Bronchial epithelial cell (primary cell): ENCODE results near the gene DSCAML1. TPM values are rescaled to one million over a fixed set of nuclear protein-coding genes. Genes with fewer than 3 reads are reported as not detected.

ENCODE experiments used
- DNase-seq: peaks from one replicate; pipeline ENCODE4 v3.0.0-alpha.2; 2010; ENCODE audit warnings: low read depth
- FAIRE-seq: peaks from 2 replicates; lab custom pipeline; 2011; peaks lifted over from hg19 to GRCh38; lab: Jason Lieb, UNC
- H3K27me3 ChIP-seq: 2 replicates; pipeline ENCODE4 v1.5.1; 2011; ENCODE audit warnings: low read length; ENCODE audit not compliant: control insufficient read depth, insufficient read depth
- H3K36me3 ChIP-seq: 2 replicates; pipeline ENCODE4 v1.5.1; 2011; ENCODE audit warnings: low read length; ENCODE audit not compliant: control insufficient read depth, insufficient read depth
- H3K4me3 ChIP-seq: 2 replicates; pipeline ENCODE4 v1.5.1; 2011; ENCODE audit warnings: mild to moderate bottlenecking, low read depth, low read length, control low read depth
- total RNA-seq: library from RNA; depleted of rRNA; stranded (reverse); fragments of >200 nt; gene quantifications from 2 replicates; pipeline ENCODE4 v1.2.1, GENCODE V29; 2014
- TF ChIP-seq, protein P1 (sequence below): IDR thresholded peaks from 2 replicates; pipeline ENCODE4 v1.5.1; 2011; ENCODE audit warnings: mild to moderate bottlenecking, moderate library complexity, low read length, control low read depth, inconsistent platforms; ENCODE audit not compliant: insufficient read depth, severe bottlenecking

Gene DSCAML1
- total RNA-seq, 1 donor from 2014 or later, result under 0.01 TPM

- FAIRE-seq, result peak; percentile 94
- Histone ChIP-seq H3K4me3 (no peak overlapping the region), H3K27me3 (peaks cover 5% of the 10 kb centered on the region), H3K36me3 (no peaks in the 10 kb centered on the region)
- TF ChIP-seq, protein P1, sequence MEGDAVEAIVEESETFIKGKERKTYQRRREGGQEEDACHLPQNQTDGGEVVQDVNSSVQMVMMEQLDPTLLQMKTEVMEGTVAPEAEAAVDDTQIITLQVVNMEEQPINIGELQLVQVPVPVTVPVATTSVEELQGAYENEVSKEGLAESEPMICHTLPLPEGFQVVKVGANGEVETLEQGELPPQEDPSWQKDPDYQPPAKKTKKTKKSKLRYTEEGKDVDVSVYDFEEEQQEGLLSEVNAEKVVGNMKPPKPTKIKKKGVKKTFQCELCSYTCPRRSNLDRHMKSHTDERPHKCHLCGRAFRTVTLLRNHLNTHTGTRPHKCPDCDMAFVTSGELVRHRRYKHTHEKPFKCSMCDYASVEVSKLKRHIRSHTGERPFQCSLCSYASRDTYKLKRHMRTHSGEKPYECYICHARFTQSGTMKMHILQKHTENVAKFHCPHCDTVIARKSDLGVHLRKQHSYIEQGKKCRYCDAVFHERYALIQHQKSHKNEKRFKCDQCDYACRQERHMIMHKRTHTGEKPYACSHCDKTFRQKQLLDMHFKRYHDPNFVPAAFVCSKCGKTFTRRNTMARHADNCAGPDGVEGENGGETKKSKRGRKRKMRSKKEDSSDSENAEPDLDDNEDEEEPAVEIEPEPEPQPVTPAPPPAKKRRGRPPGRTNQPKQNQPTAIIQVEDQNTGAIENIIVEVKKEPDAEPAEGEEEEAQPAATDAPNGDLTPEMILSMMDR, result no peak
- DNase-seq, result no peak
Observed at GRCh38 chr11:117840881-117841550, 44.0 kb upstream of the DSCAML1 start.

- FAIRE-seq (no peak), DNase-seq (no peak)
- Histone ChIP-seq H3K27me3 (peaks cover 5% of the 10 kb centered on the region), H3K4me3 (no peak overlapping the region), H3K36me3 (no peaks in the 10 kb centered on the region)
- TF ChIP-seq, protein P1, result no peak
Observed at GRCh38 chr11:117839936-117840813, 43.2 kb upstream of the DSCAML1 start.

DNA sequence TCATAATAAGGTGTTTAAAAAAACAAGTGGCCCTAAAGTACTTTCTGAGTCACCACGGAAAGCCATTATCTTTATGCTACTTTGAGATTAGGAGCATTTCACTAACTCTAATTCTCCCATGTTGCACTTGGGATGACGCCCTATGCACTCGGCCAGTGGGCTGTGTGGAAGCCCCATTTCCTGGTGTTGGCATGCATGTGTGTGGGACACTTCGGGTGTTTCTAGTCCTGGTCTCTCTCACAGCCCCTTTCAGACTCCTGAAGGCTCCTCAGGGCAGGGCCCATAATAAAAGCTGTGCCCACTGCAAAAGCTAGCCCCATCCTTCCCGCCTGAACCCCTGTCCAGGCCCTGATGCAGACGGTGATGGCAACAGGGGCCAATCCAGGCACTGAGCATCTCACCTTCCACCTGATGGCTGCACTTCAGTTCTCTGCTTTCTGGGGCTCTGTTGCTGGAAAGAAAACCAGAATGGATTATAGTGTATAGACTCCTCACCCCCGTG, 42.4 kb upstream of the DSCAML1 start:
- no peak for FAIRE-seq
- Histone ChIP-seq H3K27me3 (peaks cover 5% of the 10 kb centered on the region), H3K4me3 (no peak overlapping the region), H3K36me3 (no peaks in the 10 kb centered on the region)
- TF ChIP-seq, protein P1, result no peak
- DNase-seq, result no peak

- Histone ChIP-seq H3K27me3 (peaks cover 5% of the 10 kb centered on the region), H3K36me3 (no peaks in the 10 kb centered on the region), H3K4me3 (no peak overlapping the region)
- TF ChIP-seq, protein P1, result no peak
- FAIRE-seq, result no peak
- DNase-seq, result no peak
Observed at GRCh38 chr11:117838901-117839300, 41.9 kb upstream of the DSCAML1 start.

- Histone ChIP-seq H3K27me3 (peaks cover 5% of the 10 kb centered on the region), H3K36me3 (no peaks in the 10 kb centered on the region), H3K4me3 (no peak overlapping the region)
- no peak for FAIRE-seq
- TF ChIP-seq, protein P1, result no peak
- DNase-seq, result no peak
Observed at GRCh38 chr11:117837791-117838190, 40.8 kb upstream of the DSCAML1 start.
